Endothelial cell of umbilical vein (primary cell): ENCODE measurements around the gene FRY. TPM values are rescaled to one million over a fixed set of nuclear protein-coding genes. Genes with fewer than 3 reads are reported as not detected.

Experiments used
- BruUV-seq: library from RNA; stranded (reverse); fragments of 400-500 nt; replicated peaks from 2 replicates; lab custom pipeline; 2021; lab: Mats Ljungman, UMichigan
- CTCF ChIA-PET: fragments of 300-600, 350-600 bp; sonication (Branson Sonifier 250); formaldehyde crosslinking; loops from one replicate; lab custom pipeline; 2021; ENCODE audit warnings: antibody characterized with exemption, inconsistent platforms; lab: Charles Lee
- POLR2A ChIA-PET: fragments of 300-600, 350-600 bp; sonication (Branson Sonifier 250); formaldehyde crosslinking; loops from one replicate; lab custom pipeline; 2021; ENCODE audit warnings: antibody characterized with exemption, inconsistent platforms; lab: Charles Lee
- DNase-seq: peaks from one replicate; pipeline ENCODE4 v3.0.0-alpha.2; 2011; ENCODE audit warnings: low read depth, low spot score
- FAIRE-seq: peaks from 2 replicates; lab custom pipeline; 2011; peaks lifted over from hg19 to GRCh38; lab: Jason Lieb, UNC
- H2AFZ ChIP-seq: 2 replicates; pipeline ENCODE4 v1.6.0; 2012; ENCODE audit warnings: low read depth, low read length, control low read depth, inconsistent platforms
- H3K27ac ChIP-seq: 2 replicates; pipeline ENCODE4 v1.5.1; 2011; ENCODE audit warnings: low read depth, mild to moderate bottlenecking, control low read depth, low read length, moderate library complexity; ENCODE audit not compliant: insufficient read depth
- H3K27me3 ChIP-seq, 2 experiments: 2 replicates each; pipeline versions ENCODE4 v1.6.0 to v1.6.1; 2011; ENCODE audit warnings: low read length in 2 of 2, mixed read lengths in 1 of 2; ENCODE audit not compliant: control insufficient read depth in 2 of 2, insufficient read depth in 2 of 2
- H3K36me3 ChIP-seq, 2 experiments: 2 replicates in 1 of 2; 3 replicates in 1 of 2; pipeline ENCODE4 v1.5.1; 2011; ENCODE audit warnings: low read length in 2 of 2, mild to moderate bottlenecking in 1 of 2, moderate library complexity in 1 of 2; ENCODE audit not compliant: control insufficient read depth in 2 of 2, insufficient read depth in 2 of 2; ENCODE audit errors: extremely low read depth in 1 of 2
- H3K4me1 ChIP-seq: 3 replicates; pipeline ENCODE4 v1.5.1; 2011; ENCODE audit warnings: mild to moderate bottlenecking, low read length; ENCODE audit not compliant: control insufficient read depth, insufficient read depth; ENCODE audit errors: extremely low read depth
- H3K4me2 ChIP-seq: 2 replicates; pipeline ENCODE4 v1.6.1; 2011; ENCODE audit warnings: low read length, control low read depth, mixed read lengths; ENCODE audit not compliant: insufficient read depth
- H3K4me3 ChIP-seq, 3 experiments: fragments of 200-600 bp in 1 of 3; sonication (generic), shearing (Covaris generic) in 1 of 3; replicated peaks in 1 of 3; 2 replicates each; pipeline ENCODE4 v1.5.1; 2011 to 2016; ENCODE audit warnings: control low read depth in 3 of 3, low read length in 3 of 3, mild to moderate bottlenecking in 2 of 3, inconsistent platforms in 1 of 3, low read depth in 1 of 3, moderate library complexity in 1 of 3; ENCODE audit not compliant: insufficient read depth in 1 of 3
- H3K79me2 ChIP-seq: 2 replicates; pipeline ENCODE4 v1.6.0; 2012; ENCODE audit warnings: low read length, inconsistent platforms; ENCODE audit not compliant: control insufficient read depth, insufficient read depth
- H3K9ac ChIP-seq: replicated peaks from 2 replicates; pipeline ENCODE3; 2011; ENCODE audit warnings: low read length, control low read depth; ENCODE audit not compliant: insufficient read depth; ENCODE audit errors: extremely low read depth
- H3K9me1 ChIP-seq: replicated peaks from 3 replicates; pipeline ENCODE4 v1.6.0; 2011; ENCODE audit warnings: mild to moderate bottlenecking, low read length; ENCODE audit not compliant: control insufficient read depth, insufficient read depth; ENCODE audit errors: extremely low read depth
- H3K9me3 ChIP-seq: replicated peaks from 2 replicates; pipeline ENCODE4 v1.5.1; 2012; ENCODE audit warnings: low read length, inconsistent platforms; ENCODE audit not compliant: control insufficient read depth, insufficient read depth
- H4K20me1 ChIP-seq: replicated peaks from 2 replicates; pipeline ENCODE3; 2011; ENCODE audit warnings: mild to moderate bottlenecking, low read length; ENCODE audit not compliant: control insufficient read depth, insufficient read depth; ENCODE audit errors: extremely low read depth
- CTCF ChIP-seq, 2 donors: IDR thresholded peaks; 1 replicate in 1 of 2; 2 replicates in 1 of 2; pipeline ENCODE4 v1.5.1; 2011; ENCODE audit warnings: low read length in 2 of 2, mild to moderate bottlenecking in 2 of 2, moderate library complexity in 2 of 2, control low read depth in 1 of 2, inconsistent platforms in 1 of 2, low read depth in 1 of 2; ENCODE audit not compliant: insufficient read depth in 1 of 2; ENCODE audit errors: extremely low read depth in 1 of 2
- EZH2 ChIP-seq: IDR thresholded peaks from 2 replicates; pipeline ENCODE4 v1.6.1; 2012; ENCODE audit warnings: borderline replicate concordance, low read depth, mild to moderate bottlenecking, moderate library complexity, low read length, inconsistent platforms; ENCODE audit not compliant: severe bottlenecking
- dilution Hi-C: fragments of 300-500 bp; cut with MboI; formaldehyde crosslinking; loops from one replicate; pipeline ENCODE4 v1.15.0; 2019; ENCODE audit warnings: low sequenced_read_pairs; ENCODE audit not compliant: extremely low pct_ligation_motif_present
- intact Hi-C: fragments of 100-400 bp; cut with micrococcal nuclease; formaldehyde crosslinking; loops from one replicate; pipeline ENCODE4 v1.10.0; 2022
- polyA plus RNA-seq, 4 experiments: library from polyadenylated mRNA; depleted of rRNA in 3 of 4; stranded (reverse) in 3 of 4; unstranded in 1 of 4; fragments of >200 nt; gene quantifications; 2 replicates each; pipeline versions ENCODE4 v1.2.1 to v1.2.3, GENCODE V29; 2011 to 2012; ENCODE audit warnings: missing spikeins in 1 of 4
- total RNA-seq: library from RNA; stranded (reverse); gene quantifications from 2 replicates; pipeline ENCODE4 v1.2.3, GENCODE V29; 2021

FRY gene
- total and polyA plus RNA-seq, 2 donors (not counting 3 experiments of a cell fraction or from before 2014, with no cell fraction given), result 57.3 to 75.8 TPM

GRCh38 chr13:32162395-32163005 is 130.9 kb downstream of the FRY start:
- ChIA-PET POLR2A (no interaction called here), CTCF (interaction anchor here (0.6 to 1.1 kb wide), 2 partner anchors 24 to 142 kb away, joined by 3 read pairs; no protein-coding TSS in a partner anchor)
- dilution Hi-C loops, result no loop called here

More at GRCh38 chr13:32162395-32163005, 130.9 kb downstream of the FRY start:
- peak overlapping the region; percentile 52 for H2AFZ ChIP-seq
- DNase-seq (no peak), FAIRE-seq (no peak)
- no peaks in the 10 kb centered on the region for H3K36me3 ChIP-seq
- intact Hi-C loops, result no loop called here
- H3K4me2 ChIP-seq, result no peak overlapping the region
- no peak overlapping the region for H3K4me3 ChIP-seq
- no peaks in the 10 kb centered on the region for H3K4me1 ChIP-seq
- TF ChIP-seq EZH2 (no peak), CTCF (IDR thresholded peaks at IDR 0.05; ENCODE audit: extremely low read depth in 1 of 2, insufficient read depth in 1 of 2, low read depth in 1 of 2, low read length in 2 of 2) (no peak)
- H4K20me1 ChIP-seq, result no peaks in the 10 kb centered on the region
- H3K9me3 ChIP-seq, result no peaks in the 10 kb centered on the region
- no peak overlapping the region for H3K27ac ChIP-seq
- no peaks in the 10 kb centered on the region for H3K9me1 ChIP-seq
- no peaks in the 10 kb centered on the region for H3K79me2 ChIP-seq
- no peak overlapping the region for H3K9ac ChIP-seq
- no TSS peak for BruUV-seq
- no peaks in the 10 kb centered on the region for H3K27me3 ChIP-seq
